Breast epithelium (tissue), 4 donors: ENCODE measurements around the gene KLF6. TPM values are rescaled to one million over a fixed set of nuclear protein-coding genes. Genes with fewer than 3 reads are reported as not detected.

Source experiments
- DNase-seq, 2 donors: peaks; one replicate each; pipeline ENCODE4 v3.0.0-alpha.2; 2019; ENCODE audit warnings: low spot score in 2 of 2
- H3K27ac ChIP-seq, 2 donors: fragments of 200-600 bp; sonication (generic) in 1 of 2; one replicate each; pipeline ENCODE4 v1.5.1; 2016 to 2019; ENCODE audit warnings: mild to moderate bottlenecking in 1 of 2
- H3K27me3 ChIP-seq, 2 donors: fragments of 200-600 bp; sonication (generic) in 1 of 2; one replicate each; pipeline versions ENCODE4 v1.5.1 to v1.6.0; 2017 to 2019; ENCODE audit warnings: control low read depth in 1 of 2, mild to moderate bottlenecking in 1 of 2
- H3K36me3 ChIP-seq: fragments of 200-600 bp; one replicate; pipeline ENCODE4 v1.5.1; 2019
- H3K4me1 ChIP-seq, 2 donors: fragments of 200-600 bp; sonication (generic); one replicate each; pipeline ENCODE4 v1.5.1; 2016 to 2019; ENCODE audit warnings: control low read depth in 1 of 2
- H3K4me3 ChIP-seq, 3 donors: fragments of 200-600 bp; sonication (generic); 1 replicate in 2 of 3; 2 replicates in 1 of 3; pipeline ENCODE4 v1.5.1; 2016 to 2019; ENCODE audit warnings: mild to moderate bottlenecking in 3 of 3, moderate library complexity in 2 of 3
- H3K9me3 ChIP-seq, 2 donors: fragments of 200-600 bp; sonication (generic) in 1 of 2; one replicate each; pipeline ENCODE4 v1.5.1; 2016 to 2019; ENCODE audit warnings: control low read depth in 1 of 2
- POLR2A ChIP-seq: fragments of 450-650 bp; IDR thresholded peaks from one replicate; pipeline ENCODE4 v1.6.1; 2016; ENCODE audit warnings: antibody characterized with exemption, mild to moderate bottlenecking, moderate library complexity
- POLR2AphosphoS5 ChIP-seq, 3 donors: sonication (generic); formaldehyde crosslinking; IDR thresholded peaks; one replicate each; pipeline ENCODE4 v1.6.1; 2017; ENCODE audit warnings: antibody characterized with exemption in 3 of 3
- intact Hi-C: fragments of 100-400 bp; cut with DNase I; formaldehyde crosslinking; loops from one replicate; pipeline ENCODE4 v1.15.1; 2023; ENCODE audit warnings: low total_unique reads
- total RNA-seq, 3 donors: library from RNA; depleted of rRNA; stranded (reverse); fragments of >200 nt; gene quantifications; one replicate each; pipeline ENCODE4 v1.1.0, GENCODE V29; 2016
- TF ChIP-seq, protein P1 (sequence below), 3 donors: fragments of 450-650 bp; IDR thresholded peaks; one replicate each; pipeline ENCODE4 v1.5.1; 2016 to 2017; ENCODE audit warnings: antibody characterized with exemption in 3 of 3, mild to moderate bottlenecking in 3 of 3, moderate library complexity in 3 of 3

Gene KLF6
- total RNA-seq, 3 donors from 2014 or later, result 132 to 347 (median 186) TPM

- no peaks in the 10 kb centered on the region for H3K36me3 ChIP-seq
- peak overlapping the region; percentile 100 for H3K27ac ChIP-seq
- H3K27me3 ChIP-seq, result no peaks in the 10 kb centered on the region
- intact Hi-C loops, result loop anchor here (5.0 kb wide), 1 partner anchor 554 kb away; no protein-coding TSS in a partner anchor
- H3K4me1 ChIP-seq, result no peaks in the 10 kb centered on the region
- DNase-seq, result peak in 1 of 2 donors; percentile 60
- peak overlapping the region; percentile 61 to 98 (median 72) for H3K4me3 ChIP-seq
- peaks cover 0 to 19% of the 10 kb centered on the region in 2 donors for H3K9me3 ChIP-seq
- TF ChIP-seq POLR2A (no peak), POLR2AphosphoS5 (IDR thresholded peaks at IDR 0.05) (peak in 1 of 3 donors; percentile 74)
- TF ChIP-seq, protein P1, sequence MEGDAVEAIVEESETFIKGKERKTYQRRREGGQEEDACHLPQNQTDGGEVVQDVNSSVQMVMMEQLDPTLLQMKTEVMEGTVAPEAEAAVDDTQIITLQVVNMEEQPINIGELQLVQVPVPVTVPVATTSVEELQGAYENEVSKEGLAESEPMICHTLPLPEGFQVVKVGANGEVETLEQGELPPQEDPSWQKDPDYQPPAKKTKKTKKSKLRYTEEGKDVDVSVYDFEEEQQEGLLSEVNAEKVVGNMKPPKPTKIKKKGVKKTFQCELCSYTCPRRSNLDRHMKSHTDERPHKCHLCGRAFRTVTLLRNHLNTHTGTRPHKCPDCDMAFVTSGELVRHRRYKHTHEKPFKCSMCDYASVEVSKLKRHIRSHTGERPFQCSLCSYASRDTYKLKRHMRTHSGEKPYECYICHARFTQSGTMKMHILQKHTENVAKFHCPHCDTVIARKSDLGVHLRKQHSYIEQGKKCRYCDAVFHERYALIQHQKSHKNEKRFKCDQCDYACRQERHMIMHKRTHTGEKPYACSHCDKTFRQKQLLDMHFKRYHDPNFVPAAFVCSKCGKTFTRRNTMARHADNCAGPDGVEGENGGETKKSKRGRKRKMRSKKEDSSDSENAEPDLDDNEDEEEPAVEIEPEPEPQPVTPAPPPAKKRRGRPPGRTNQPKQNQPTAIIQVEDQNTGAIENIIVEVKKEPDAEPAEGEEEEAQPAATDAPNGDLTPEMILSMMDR (IDR thresholded peaks at IDR 0.05), result no peak
These were observed 1.4 kb upstream of the KLF6 start for GRCh38 chr10:3786295-3787015.

GRCh38 chr10:3785851-3786271, 852 bp upstream of the KLF6 start:
- no peak for DNase-seq
- Histone ChIP-seq H3K4me3 (peak overlapping the region; percentile 61 to 98 (median 72)), H3K27ac (peak overlapping the region; percentile 100), H3K9me3 (peaks cover 0 to 19% of the 10 kb centered on the region in 2 donors), H3K4me1 (peaks cover 0 to 2% of the 10 kb centered on the region in 2 donors), H3K36me3 (no peaks in the 10 kb centered on the region), H3K27me3 (no peaks in the 10 kb centered on the region)
- peak; percentile 6 to 78 (median 32) for TF ChIP-seq POLR2AphosphoS5 (IDR thresholded peaks at IDR 0.05)
- no peak for TF ChIP-seq POLR2A
- TF ChIP-seq, protein P1 (IDR thresholded peaks at IDR 0.05), result no peak
- intact Hi-C loops, result loop anchor here (5.0 kb wide), 1 partner anchor 554 kb away; no protein-coding TSS in a partner anchor

GRCh38 chr10:3785251-3785850, 342 bp upstream of the KLF6 start:
- TF ChIP-seq, protein P1 (IDR thresholded peaks at IDR 0.05), result peak in 1 of 3 donors; percentile 27
- TF ChIP-seq POLR2AphosphoS5 (IDR thresholded peaks at IDR 0.05), result peak; percentile 94 to 98 (median 97)
- TF ChIP-seq POLR2A, result peak; percentile 90
- H3K27ac ChIP-seq, result peak overlapping the region; percentile 100
- peaks cover 0 to 15% of the 10 kb centered on the region in 2 donors for H3K9me3 ChIP-seq
- H3K4me3 ChIP-seq, result peak overlapping the region; percentile 61 to 98 (median 72)
- no peaks in the 10 kb centered on the region for H3K36me3 ChIP-seq
- intact Hi-C loops, result loop anchor here (5.0 kb wide), 1 partner anchor 553 kb away; no protein-coding TSS in a partner anchor
- peaks cover 0 to 5% of the 10 kb centered on the region in 2 donors for H3K4me1 ChIP-seq
- peak; percentile 99 for DNase-seq
- H3K27me3 ChIP-seq, result no peaks in the 10 kb centered on the region

- no peaks in the 10 kb centered on the region for H3K9me3 ChIP-seq
- H3K27ac ChIP-seq, result peak overlapping the region; percentile 100
- intact Hi-C loops, result no loop called here
- TF ChIP-seq POLR2A (peak; percentile 54), POLR2AphosphoS5 (IDR thresholded peaks at IDR 0.05) (peak; percentile 85 to 88 (median 86))
- TF ChIP-seq, protein P1 (IDR thresholded peaks at IDR 0.05), result no peak
- H3K4me3 ChIP-seq, result peak overlapping the region; percentile 61 to 98 (median 72)
- H3K4me1 ChIP-seq, result peaks cover 10% of the 10 kb centered on the region in 2 donors
- DNase-seq, result peak; percentile 80 to 82
- no peaks in the 10 kb centered on the region for H3K27me3 ChIP-seq
- H3K36me3 ChIP-seq, result no peaks in the 10 kb centered on the region
These were observed 1.2 kb downstream of the KLF6 start for GRCh38 chr10:3783682-3784432.
